T1000 (cell line): ENCODE data around the gene MAPKAP1.
"Not testable (repeated sequence)": the region's sequence is repeated elsewhere in the genome, so short reads cannot be mapped to it uniquely, and the experiment has no call there.

Experiments
- DNase-seq: peaks from one replicate; lab custom pipeline; 2025; ENCODE audit warnings: mixed read lengths; lab: John Stamatoyannopoulos, UW

Gene MAPKAP1

GRCh38 chr9:125604196-125604595, 102.8 kb downstream of the MAPKAP1 start:
- no peak for DNase-seq

GRCh38 chr9:125603478-125604021, 103.5 kb downstream of the MAPKAP1 start:
- DNase-seq, result no peak

- no peak for DNase-seq
Observed at GRCh38 chr9:125601961-125602360, 105.0 kb downstream of the MAPKAP1 start.

GRCh38 chr9:125600194-125600593, 106.8 kb downstream of the MAPKAP1 start:
- no peak for DNase-seq

GRCh38 chr9:125594223-125594610, 112.8 kb downstream of the MAPKAP1 start:
- DNase-seq, result no peak

- DNase-seq, result no peak
Observed at GRCh38 chr9:125593581-125594222, 113.3 kb downstream of the MAPKAP1 start.

GRCh38 chr9:125591888-125592287, 115.1 kb downstream of the MAPKAP1 start:
- no peak for DNase-seq

- no peak for DNase-seq
Observed at GRCh38 chr9:125591245-125591644, 115.8 kb downstream of the MAPKAP1 start.

- no peak for DNase-seq
Observed at GRCh38 chr9:125589287-125589686, 117.7 kb downstream of the MAPKAP1 start.

- no peak for DNase-seq
Observed at GRCh38 chr9:125587819-125588460, 119.1 kb downstream of the MAPKAP1 start.

- DNase-seq, result no peak
Observed at GRCh38 chr9:125586172-125586511, 120.9 kb downstream of the MAPKAP1 start.

GRCh38 chr9:125585503-125586171, 121.4 kb downstream of the MAPKAP1 start:
- DNase-seq, result no peak

- DNase-seq, result no peak
Observed at GRCh38 chr9:125580701-125581286, 126.2 kb downstream of the MAPKAP1 start.

GRCh38 chr9:125579030-125579932, 127.7 kb downstream of the MAPKAP1 start:
- DNase-seq, result no peak

- DNase-seq, result no peak
Observed at GRCh38 chr9:125574126-125574877, 132.7 kb downstream of the MAPKAP1 start.

- DNase-seq, result not testable (repeated sequence)
Observed at GRCh38 chr9:125572461-125572860, 134.5 kb downstream of the MAPKAP1 start.

- DNase-seq, result not testable (repeated sequence)
Observed at GRCh38 chr9:125571824-125572223, 135.2 kb downstream of the MAPKAP1 start.

- no peak for DNase-seq
Observed at GRCh38 chr9:125570246-125570645, 136.8 kb downstream of the MAPKAP1 start.

GRCh38 chr9:125568621-125569020, 138.4 kb downstream of the MAPKAP1 start:
- DNase-seq, result no peak

GRCh38 chr9:125566051-125566450, 141.0 kb downstream of the MAPKAP1 start:
- DNase-seq, result not testable (repeated sequence)

GRCh38 chr9:125565126-125565525, 141.9 kb downstream of the MAPKAP1 start:
- no peak for DNase-seq
